Activated CD4-positive, alpha-beta T cell treated with anti-CD3 and anti-CD28 coated beads for 24 hours (primary cell): ENCODE measurements around the gene DUOXA1.

Source experiments
- DNase-seq, 2 donors: peaks; one replicate each; pipeline ENCODE4 v3.0.0-alpha.2; 2020; ENCODE audit warnings: low read depth in 2 of 2

DUOXA1 gene

DNA sequence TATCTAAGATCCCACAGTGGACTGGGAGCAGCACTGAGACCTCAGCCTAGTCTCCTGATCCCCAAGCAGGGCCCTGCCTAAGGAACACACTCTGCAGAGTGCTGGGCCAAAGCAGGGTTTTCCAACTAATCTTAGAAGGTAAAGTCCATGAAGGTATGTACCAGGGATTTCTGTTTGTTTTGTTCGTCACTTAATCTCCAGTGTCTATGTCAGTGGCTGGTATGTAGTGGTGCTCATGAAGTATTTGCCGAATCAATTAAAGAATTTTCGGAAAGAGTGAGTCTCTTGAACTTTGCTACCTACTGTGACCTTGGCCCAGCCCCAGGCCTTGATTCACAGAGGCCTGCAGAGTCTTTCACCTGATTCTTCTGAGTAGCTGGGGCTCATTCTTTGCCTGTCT is 1.8 kb upstream of the DUOXA1 start:
- no peak for DNase-seq

- DNase-seq: no peak
These were observed 767 bp upstream of the DUOXA1 start for GRCh38 chr15:45130291-45131000.

- DNase-seq: no peak
These were observed 574 bp downstream of the DUOXA1 start for GRCh38 chr15:45128971-45129639.

DNA sequence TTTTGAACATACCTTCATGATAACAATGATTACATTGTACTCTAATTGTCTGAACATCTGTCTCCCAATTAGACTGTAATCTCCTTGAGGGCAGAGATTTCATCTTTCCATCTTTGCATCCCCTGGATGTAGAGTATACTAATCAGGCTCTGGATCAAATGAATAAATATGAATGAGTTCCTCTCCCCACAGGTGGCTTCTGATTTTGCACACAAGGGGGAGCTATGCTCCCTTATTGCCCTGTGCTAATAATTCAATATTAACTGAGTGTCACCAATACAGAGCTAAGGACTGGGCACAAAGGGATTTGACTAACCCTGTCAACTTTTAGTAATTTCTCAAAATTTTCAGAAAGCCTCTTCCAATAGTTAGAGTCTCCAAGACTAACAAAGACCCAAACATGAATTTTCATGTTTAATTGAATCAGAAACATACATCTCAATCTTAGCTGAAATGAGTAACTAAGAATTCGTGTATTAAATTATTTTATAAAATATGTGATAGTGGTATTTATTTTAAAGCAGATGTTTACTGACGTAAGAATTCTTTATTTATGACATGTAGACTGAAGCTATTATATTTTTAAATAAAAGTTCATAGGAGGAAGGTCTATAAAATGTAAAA is 3.0 kb downstream of the DUOXA1 start:
- DNase-seq: peak in 1 of 2 donors; percentile 28

DNA sequence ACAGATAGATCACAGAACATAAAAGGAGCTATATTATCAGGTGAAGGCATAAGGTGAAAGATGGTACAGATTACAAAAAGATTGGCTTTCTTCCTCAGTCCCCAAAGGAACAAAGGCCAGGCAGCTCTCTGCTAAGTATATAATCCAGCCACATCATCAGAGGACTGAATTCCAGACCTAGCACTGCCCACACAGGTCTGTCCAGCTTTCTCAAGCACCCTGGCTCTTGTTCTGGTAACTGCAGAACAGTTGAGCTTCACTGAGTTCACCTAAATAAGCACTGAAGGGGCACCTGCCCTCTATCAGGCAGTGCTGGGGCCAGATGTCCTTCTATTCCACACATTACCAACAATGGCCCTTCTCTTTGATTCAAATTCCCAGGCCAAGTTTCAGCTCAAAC is 6.3 kb downstream of the DUOXA1 start:
- DNase-seq: no peak

DNA sequence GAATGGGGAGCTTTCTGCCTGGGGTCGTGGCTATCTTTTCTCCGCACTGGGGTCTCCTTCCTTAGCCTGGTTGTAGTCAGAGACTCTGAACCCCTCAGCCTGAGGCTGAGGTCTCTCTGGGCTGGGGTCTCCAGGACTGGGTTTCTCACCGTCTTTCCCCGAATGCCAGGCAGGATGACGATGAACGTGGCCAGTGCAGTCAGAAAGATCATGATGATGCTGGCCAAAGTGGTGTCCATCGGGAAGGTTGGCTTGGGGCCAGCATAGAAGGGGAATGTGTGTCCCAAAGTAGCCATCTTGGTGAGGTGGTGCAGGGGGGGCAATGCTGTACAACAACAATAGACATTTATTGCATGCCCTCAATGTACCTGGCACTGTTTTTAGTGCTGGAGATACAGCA is 7.0 kb downstream of the DUOXA1 start:
- no peak for DNase-seq

- DNase-seq: no peak
These were observed 7.8 kb downstream of the DUOXA1 start for GRCh38 chr15:45121706-45122417.

- DNase-seq: no peak
These were observed 8.7 kb downstream of the DUOXA1 start for GRCh38 chr15:45121020-45121419.

DNA sequence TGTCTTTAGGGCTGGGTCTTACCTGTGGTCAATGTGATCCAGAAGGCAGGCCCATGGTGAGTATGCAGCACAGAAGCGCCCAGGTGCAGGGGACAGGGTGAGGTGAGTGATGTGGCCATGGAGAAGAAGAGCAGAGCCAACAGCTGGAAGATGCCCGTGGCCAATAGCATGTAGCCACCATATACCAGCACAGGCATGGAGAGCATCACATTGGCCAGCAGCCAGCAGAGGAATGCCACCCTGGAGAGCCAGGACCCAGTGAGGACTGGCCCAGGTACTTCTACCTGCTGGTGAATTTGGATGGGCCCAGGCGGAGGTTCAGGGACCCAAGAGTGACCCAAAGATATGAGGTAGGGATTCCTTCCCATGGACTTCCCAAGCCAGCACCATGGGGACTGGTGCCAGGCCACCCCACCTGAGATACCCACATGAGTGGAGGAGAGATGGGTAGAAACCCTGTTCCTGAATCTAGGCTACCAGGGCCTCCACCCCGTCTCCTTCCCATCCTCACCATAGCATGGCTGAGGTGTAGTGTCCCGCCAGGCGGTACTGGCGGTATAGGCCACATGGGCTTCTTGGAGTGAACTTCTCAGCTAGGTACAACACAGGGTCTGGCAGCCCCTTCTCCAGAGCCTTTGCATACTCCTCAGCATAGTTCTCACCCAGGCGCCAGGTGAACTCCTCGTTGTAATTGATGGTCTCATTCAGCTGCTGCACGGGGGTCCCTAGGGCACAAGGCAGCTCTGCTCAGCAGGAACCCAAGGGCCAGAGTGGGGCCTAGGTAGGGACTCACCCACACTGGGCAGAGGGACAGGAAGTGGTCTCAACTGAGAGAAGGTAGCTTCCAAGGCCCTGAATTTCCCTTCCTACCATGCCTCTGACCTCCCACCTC is 9.4 kb downstream of the DUOXA1 start:
- no peak for DNase-seq

GRCh38 chr15:45118996-45119395 is 10.7 kb downstream of the DUOXA1 start:
- DNase-seq: no peak

DNA sequence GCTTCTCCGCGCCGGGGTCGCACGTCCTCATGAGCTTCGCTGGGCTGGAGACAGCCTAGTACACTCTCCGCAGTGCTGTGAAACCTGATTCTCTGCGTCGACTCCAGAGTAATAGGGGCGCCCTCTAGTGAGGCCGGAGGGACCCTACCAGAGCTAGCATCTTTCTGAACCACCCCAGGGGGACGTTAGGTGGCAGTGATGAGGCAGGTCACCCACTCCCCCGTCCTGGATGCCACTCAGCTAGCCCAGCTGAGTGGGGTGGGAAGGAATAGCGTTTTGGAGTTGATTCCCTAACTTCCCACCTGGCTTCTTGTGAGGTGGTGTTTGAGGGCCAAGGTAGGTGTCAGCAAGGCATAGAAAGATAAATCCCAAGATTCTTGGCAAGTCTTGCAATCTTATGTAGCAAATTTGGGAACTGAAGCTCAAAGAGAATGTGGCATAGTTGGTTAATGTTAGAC is 11.5 kb downstream of the DUOXA1 start:
- peak; percentile 76 to 82 for DNase-seq

DNA sequence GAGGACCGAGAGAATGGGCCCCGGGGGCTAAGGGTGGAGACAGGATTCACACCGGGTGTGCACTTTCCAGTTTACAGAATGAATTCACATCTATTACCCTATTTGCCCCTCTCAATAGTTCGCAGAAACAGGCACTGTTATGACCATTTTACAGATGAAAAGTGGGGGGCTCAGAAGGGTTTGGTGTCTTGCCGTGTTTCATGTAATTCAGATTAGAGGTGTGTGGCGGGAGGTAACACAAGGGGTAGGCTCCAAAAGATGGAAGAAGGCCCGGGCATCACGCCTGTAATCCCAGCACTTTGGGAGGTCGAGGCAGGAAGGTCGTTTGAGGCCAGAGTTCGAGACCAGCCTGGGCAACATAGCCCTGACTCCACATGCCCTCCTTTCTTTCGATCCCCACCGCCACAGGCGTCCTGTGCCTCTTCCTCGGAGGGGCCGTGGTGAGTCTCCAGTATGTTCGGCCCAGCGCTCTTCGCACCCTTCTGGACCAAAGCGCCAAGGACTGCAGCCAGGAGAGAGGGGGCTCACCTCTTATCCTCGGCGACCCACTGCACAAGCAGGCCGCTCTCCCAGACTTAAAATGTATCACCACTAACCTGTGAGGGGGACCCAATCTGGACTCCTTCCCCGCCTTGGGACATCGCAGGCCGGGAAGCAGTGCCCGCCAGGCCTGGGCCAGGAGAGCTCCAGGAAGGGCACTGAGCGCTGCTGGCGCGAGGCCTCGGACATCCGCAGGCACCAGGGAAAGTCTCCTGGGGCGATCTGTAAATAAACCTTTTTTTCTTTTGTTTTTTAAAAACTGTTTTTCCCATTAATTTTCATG is 12.2 kb downstream of the DUOXA1 start:
- no peak for DNase-seq

GRCh38 chr15:45116482-45117307 is 13.0 kb downstream of the DUOXA1 start:
- no peak for DNase-seq

DNA sequence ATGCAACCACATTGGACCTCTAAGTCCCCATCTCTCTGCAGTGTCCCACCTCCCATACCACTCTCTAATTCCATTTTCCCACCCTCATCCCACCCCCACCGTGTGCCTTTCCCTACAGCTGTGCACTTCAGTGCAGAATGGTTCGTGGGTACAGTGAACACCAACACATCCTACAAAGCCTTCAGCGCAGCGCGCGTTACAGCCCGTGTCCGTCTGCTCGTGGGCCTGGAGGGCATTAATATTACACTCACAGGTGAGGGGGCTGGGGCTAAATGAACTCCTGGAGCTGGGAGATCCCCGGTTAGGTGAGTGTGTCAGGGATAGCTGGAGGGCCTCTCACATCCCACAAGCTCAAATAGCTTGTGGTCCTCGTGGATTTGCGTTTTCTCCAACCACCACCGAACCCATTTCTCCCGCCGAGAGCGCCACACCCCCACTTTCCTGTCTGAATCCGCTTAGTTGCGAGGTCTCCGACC is 13.6 kb downstream of the DUOXA1 start:
- no peak for DNase-seq

DNA sequence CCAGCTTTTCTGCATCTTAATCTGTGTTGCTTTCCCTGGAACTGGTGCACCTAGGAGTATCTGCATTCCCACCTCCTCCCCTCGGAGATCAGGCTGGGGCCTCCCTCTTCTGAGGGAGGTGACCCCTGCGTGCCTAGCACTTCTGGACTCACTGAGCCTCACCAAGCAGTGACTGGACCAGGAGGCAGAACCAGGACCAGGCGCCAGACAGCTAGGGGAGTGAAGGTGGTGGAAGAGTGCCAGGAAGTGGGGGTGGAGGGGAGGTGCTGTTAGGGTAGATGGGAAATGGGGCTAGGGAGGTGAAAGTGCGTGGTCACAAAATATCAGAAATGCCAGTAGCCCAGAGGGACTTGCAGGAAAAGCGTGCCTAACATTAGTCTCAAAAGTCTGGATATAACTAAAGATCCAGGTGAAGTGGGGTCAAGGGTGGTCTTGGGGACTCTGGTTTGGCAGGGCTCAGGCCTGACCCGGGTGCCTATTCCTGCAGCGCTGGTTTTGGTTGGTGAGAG is 14.3 kb downstream of the DUOXA1 start:
- DNase-seq: no peak

- no peak for DNase-seq
These were observed 15.0 kb downstream of the DUOXA1 start for GRCh38 chr15:45114751-45115085.

- no peak for DNase-seq
These were observed 15.5 kb downstream of the DUOXA1 start, which contains the start of the genes DUOX2 and DUOXA2 for GRCh38 chr15:45114076-45114750. Gene DUOX2 (minus strand): TSS chr15:45114172. CDS start chr15:45113411, 761 bp downstream. Gene DUOXA2 (plus strand): TSS chr15:45114326. CDS start chr15:45114606, 280 bp downstream.

- DNase-seq: no peak
These were observed 16.2 kb downstream of the DUOXA1 start for GRCh38 chr15:45113380-45113990.
